GM23338 (cell line): ENCODE data around the gene CACNA1F. TPM values are rescaled to one million over a fixed set of nuclear protein-coding genes. Genes with fewer than 3 reads are reported as not detected.

Experiments used
- ATAC-seq: fragments of 200-7000 bp; cut with Tn5 transposase; 3 replicates; pipeline ENCODE4 v1.9.1; 2020
- DNase-seq: peaks from one replicate; pipeline ENCODE4 v3.0.0-alpha.2; 2015; ENCODE audit warnings: low spot score
- H2AFZ ChIP-seq: fragments of 200-600 bp; sonication (generic); 2 replicates; pipeline ENCODE4 v1.8.0; 2016; ENCODE audit warnings: antibody characterized with exemption, mild to moderate bottlenecking, moderate library complexity
- H3F3A ChIP-seq: fragments of 200-600 bp; sonication (generic); replicated peaks from 2 replicates; pipeline ENCODE4 v1.8.0; 2017; ENCODE audit warnings: antibody characterized with exemption, mixed run types, low read depth
- H3K27ac ChIP-seq: fragments of 200-600 bp; sonication (generic); 2 replicates; pipeline ENCODE4 v1.6.1; 2016; ENCODE audit warnings: low read depth
- H3K27me3 ChIP-seq: fragments of 200-600 bp; sonication (generic); 2 replicates; pipeline ENCODE4 v1.8.0; 2016; ENCODE audit warnings: mild to moderate bottlenecking, mixed run types, moderate library complexity; ENCODE audit not compliant: insufficient read depth
- H3K36me3 ChIP-seq: fragments of 200-600 bp; sonication (generic); 2 replicates; pipeline ENCODE4 v1.8.0; 2016; ENCODE audit warnings: mild to moderate bottlenecking; ENCODE audit not compliant: insufficient read depth
- H3K4me1 ChIP-seq: fragments of 200-600 bp; sonication (generic); 2 replicates; pipeline ENCODE4 v1.8.0; 2016; ENCODE audit warnings: mild to moderate bottlenecking, moderate library complexity; ENCODE audit not compliant: insufficient read depth
- H3K4me2 ChIP-seq: fragments of 200-600 bp; sonication (generic); 2 replicates; pipeline ENCODE4 v1.7.1; 2017; ENCODE audit warnings: mixed run types
- H3K4me3 ChIP-seq: fragments of 200-600 bp; sonication (generic); 2 replicates; pipeline ENCODE4 v1.6.1; 2016; ENCODE audit warnings: mixed run types
- H3K79me2 ChIP-seq: fragments of 200-600 bp; sonication (generic); replicated peaks from 2 replicates; pipeline ENCODE4 v1.8.0; 2017; ENCODE audit warnings: mild to moderate bottlenecking; ENCODE audit not compliant: insufficient read depth
- H3K9me2 ChIP-seq: fragments of 200-600 bp; sonication (generic); 2 replicates; pipeline ENCODE4 v1.8.0; 2017; ENCODE audit not compliant: insufficient read depth
- H4K20me1 ChIP-seq: fragments of 200-600 bp; sonication (generic); replicated peaks from 2 replicates; pipeline ENCODE4 v1.8.0; 2017; ENCODE audit warnings: mild to moderate bottlenecking; ENCODE audit not compliant: insufficient read depth
- H3K27ac Mint-ChIP-seq: 2 replicates; pipeline ENCODE4 v1.8.0; 2020; ENCODE audit warnings: inconsistent platforms, mild to moderate bottlenecking, moderate library complexity, mixed read lengths
- H3K27me3 Mint-ChIP-seq: 3 replicates; pipeline ENCODE4 v1.8.0; 2022; ENCODE audit warnings: low read depth, mild to moderate bottlenecking, moderate library complexity, mixed read lengths, inconsistent platforms; ENCODE audit not compliant: insufficient read depth, poor library complexity
- H3K36me3 Mint-ChIP-seq: 3 replicates; pipeline ENCODE4 v1.8.0; 2021; ENCODE audit warnings: low read depth, mild to moderate bottlenecking, inconsistent platforms, moderate library complexity, mixed read lengths
- H3K4me1 Mint-ChIP-seq: 3 replicates; pipeline ENCODE4 v1.8.0; 2020; ENCODE audit warnings: mild to moderate bottlenecking, inconsistent platforms, mixed read lengths
- H3K4me3 Mint-ChIP-seq: 3 replicates; pipeline ENCODE4 v1.8.0; 2021; ENCODE audit warnings: moderate library complexity, mild to moderate bottlenecking, inconsistent platforms, mixed read lengths
- H3K9me3 Mint-ChIP-seq: 3 replicates; pipeline ENCODE4 v1.8.0; 2020; ENCODE audit warnings: moderate library complexity, mild to moderate bottlenecking, inconsistent platforms, mixed read lengths
- CREB1 ChIP-seq: fragments of 250-450 bp; sonication (Bioruptor Pico); IDR thresholded peaks from 2 replicates; pipeline ENCODE4 v1.5.0; 2020; ENCODE audit warnings: low read depth, mild to moderate bottlenecking, moderate library complexity
- EZH2 ChIP-seq: fragments of 200-600 bp; sonication (generic); IDR thresholded peaks from one replicate; pipeline ENCODE4 v1.8.0; 2017; ENCODE audit warnings: antibody characterized with exemption, mild to moderate bottlenecking, low read depth; ENCODE audit not compliant: unreplicated experiment
- EZH2phosphoT487 ChIP-seq: fragments of 200-600 bp; sonication (generic); IDR thresholded peaks from one replicate; pipeline ENCODE4 v1.8.1; 2018; ENCODE audit warnings: antibody characterized with exemption; ENCODE audit not compliant: unreplicated experiment
- JUNB ChIP-seq: IDR thresholded peaks from one replicate; pipeline ENCODE4 v1.6.1; 2016; ENCODE audit warnings: antibody characterized with exemption; ENCODE audit not compliant: unreplicated experiment
- NANOG ChIP-seq: IDR thresholded peaks from 2 replicates; pipeline ENCODE4 v1.6.1; 2016; ENCODE audit warnings: antibody characterized with exemption, borderline replicate concordance
- POLR2AphosphoS5 ChIP-seq: IDR thresholded peaks from 2 replicates; pipeline ENCODE4 v1.6.1; 2016; ENCODE audit warnings: antibody characterized with exemption, low read depth
- STAT1 ChIP-seq: IDR thresholded peaks from one replicate; pipeline ENCODE4 v1.6.1; 2016; ENCODE audit warnings: antibody characterized with exemption; ENCODE audit not compliant: unreplicated experiment
- ZNF114 ChIP-seq: fragments of 250-450 bp; sonication (Bioruptor Pico); IDR thresholded peaks from 2 replicates; pipeline ENCODE4 v1.5.0; 2020; ENCODE audit warnings: mild to moderate bottlenecking, moderate library complexity
- ZNF331 ChIP-seq: fragments of 250-450 bp; sonication (Bioruptor Pico); IDR thresholded peaks from 2 replicates; pipeline ENCODE4 v1.5.0; 2020; ENCODE audit warnings: low read depth, mild to moderate bottlenecking, moderate library complexity
- polyA plus RNA-seq: library from polyadenylated mRNA; unstranded; fragments of >200 nt; fragmentation: Nextera tagmentation; extraction: Ambion mirVana; gene quantifications from 2 replicates; pipeline ENCODE4 v1.2.1, GENCODE V29; 2016
- total RNA-seq: library from RNA; depleted of rRNA; stranded (reverse); fragments of >200 nt; shearing (Covaris generic); gene quantifications from 2 replicates; pipeline ENCODE4 v1.2.3, GENCODE V29; 2014
- TF ChIP-seq, protein P1 (sequence below): fragments of 250-450 bp; sonication (Bioruptor Pico); IDR thresholded peaks from 2 replicates; pipeline ENCODE4 v1.5.0; 2020; ENCODE audit warnings: mild to moderate bottlenecking, moderate library complexity
- TF ChIP-seq, protein P2 (sequence below), 2 experiments: fragments of 200-600 bp in 1 of 2; sonication (generic) in 1 of 2; conservative IDR thresholded peaks; 2 replicates each; pipeline versions ENCODE4 v1.5.1 to v1.6.1; 2016 to 2017; ENCODE audit warnings: antibody characterized with exemption in 2 of 2, low read depth in 2 of 2, mild to moderate bottlenecking in 2 of 2, moderate library complexity in 1 of 2
- TF ChIP-seq, protein P3 (sequence below): IDR thresholded peaks from 2 replicates; pipeline ENCODE4 v1.6.1; 2016; ENCODE audit warnings: antibody characterized with exemption
- TF ChIP-seq, protein P4 (sequence below): IDR thresholded peaks from one replicate; pipeline ENCODE4 v1.6.1; 2018; ENCODE audit warnings: antibody characterized with exemption; ENCODE audit not compliant: unreplicated experiment

CACNA1F gene
- total and polyA plus RNA-seq, 2 experiments from 2014 or later: 0.44 to 0.90 TPM

DNA sequence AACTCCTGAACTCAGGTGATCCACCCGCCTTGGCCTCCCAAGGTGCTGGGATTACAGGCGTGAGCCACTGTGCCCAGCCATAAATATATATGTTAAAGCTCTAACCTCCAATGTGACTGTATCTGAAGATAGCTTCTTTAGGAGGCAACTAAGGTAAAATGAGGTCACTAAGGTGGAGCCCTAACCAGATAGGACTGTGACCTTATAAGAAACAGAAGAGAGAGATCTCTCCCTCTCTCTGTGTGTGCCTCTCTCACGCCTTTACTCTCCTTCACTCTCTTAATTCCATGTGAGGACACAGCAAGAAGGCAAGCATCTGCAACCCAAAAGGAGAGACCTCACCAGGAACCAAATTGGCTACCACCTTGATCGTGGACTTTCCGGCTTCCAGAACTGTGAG, 71.5 kb downstream of the CACNA1F start:
- no peaks in the 10 kb centered on the region for H3K36me3 Mint-ChIP-seq
- peaks cover 10% of the 10 kb centered on the region for H3K4me1 Mint-ChIP-seq
- TF ChIP-seq NANOG (no peak), STAT1 (no peak), ZNF114 (no peak), EZH2phosphoT487 (no peak), EZH2 (no peak), POLR2AphosphoS5 (no peak), JUNB (no peak), CREB1 (no peak), ZNF331 (CRISPR knock-in tag) (no peak)
- TF ChIP-seq, protein P1, sequence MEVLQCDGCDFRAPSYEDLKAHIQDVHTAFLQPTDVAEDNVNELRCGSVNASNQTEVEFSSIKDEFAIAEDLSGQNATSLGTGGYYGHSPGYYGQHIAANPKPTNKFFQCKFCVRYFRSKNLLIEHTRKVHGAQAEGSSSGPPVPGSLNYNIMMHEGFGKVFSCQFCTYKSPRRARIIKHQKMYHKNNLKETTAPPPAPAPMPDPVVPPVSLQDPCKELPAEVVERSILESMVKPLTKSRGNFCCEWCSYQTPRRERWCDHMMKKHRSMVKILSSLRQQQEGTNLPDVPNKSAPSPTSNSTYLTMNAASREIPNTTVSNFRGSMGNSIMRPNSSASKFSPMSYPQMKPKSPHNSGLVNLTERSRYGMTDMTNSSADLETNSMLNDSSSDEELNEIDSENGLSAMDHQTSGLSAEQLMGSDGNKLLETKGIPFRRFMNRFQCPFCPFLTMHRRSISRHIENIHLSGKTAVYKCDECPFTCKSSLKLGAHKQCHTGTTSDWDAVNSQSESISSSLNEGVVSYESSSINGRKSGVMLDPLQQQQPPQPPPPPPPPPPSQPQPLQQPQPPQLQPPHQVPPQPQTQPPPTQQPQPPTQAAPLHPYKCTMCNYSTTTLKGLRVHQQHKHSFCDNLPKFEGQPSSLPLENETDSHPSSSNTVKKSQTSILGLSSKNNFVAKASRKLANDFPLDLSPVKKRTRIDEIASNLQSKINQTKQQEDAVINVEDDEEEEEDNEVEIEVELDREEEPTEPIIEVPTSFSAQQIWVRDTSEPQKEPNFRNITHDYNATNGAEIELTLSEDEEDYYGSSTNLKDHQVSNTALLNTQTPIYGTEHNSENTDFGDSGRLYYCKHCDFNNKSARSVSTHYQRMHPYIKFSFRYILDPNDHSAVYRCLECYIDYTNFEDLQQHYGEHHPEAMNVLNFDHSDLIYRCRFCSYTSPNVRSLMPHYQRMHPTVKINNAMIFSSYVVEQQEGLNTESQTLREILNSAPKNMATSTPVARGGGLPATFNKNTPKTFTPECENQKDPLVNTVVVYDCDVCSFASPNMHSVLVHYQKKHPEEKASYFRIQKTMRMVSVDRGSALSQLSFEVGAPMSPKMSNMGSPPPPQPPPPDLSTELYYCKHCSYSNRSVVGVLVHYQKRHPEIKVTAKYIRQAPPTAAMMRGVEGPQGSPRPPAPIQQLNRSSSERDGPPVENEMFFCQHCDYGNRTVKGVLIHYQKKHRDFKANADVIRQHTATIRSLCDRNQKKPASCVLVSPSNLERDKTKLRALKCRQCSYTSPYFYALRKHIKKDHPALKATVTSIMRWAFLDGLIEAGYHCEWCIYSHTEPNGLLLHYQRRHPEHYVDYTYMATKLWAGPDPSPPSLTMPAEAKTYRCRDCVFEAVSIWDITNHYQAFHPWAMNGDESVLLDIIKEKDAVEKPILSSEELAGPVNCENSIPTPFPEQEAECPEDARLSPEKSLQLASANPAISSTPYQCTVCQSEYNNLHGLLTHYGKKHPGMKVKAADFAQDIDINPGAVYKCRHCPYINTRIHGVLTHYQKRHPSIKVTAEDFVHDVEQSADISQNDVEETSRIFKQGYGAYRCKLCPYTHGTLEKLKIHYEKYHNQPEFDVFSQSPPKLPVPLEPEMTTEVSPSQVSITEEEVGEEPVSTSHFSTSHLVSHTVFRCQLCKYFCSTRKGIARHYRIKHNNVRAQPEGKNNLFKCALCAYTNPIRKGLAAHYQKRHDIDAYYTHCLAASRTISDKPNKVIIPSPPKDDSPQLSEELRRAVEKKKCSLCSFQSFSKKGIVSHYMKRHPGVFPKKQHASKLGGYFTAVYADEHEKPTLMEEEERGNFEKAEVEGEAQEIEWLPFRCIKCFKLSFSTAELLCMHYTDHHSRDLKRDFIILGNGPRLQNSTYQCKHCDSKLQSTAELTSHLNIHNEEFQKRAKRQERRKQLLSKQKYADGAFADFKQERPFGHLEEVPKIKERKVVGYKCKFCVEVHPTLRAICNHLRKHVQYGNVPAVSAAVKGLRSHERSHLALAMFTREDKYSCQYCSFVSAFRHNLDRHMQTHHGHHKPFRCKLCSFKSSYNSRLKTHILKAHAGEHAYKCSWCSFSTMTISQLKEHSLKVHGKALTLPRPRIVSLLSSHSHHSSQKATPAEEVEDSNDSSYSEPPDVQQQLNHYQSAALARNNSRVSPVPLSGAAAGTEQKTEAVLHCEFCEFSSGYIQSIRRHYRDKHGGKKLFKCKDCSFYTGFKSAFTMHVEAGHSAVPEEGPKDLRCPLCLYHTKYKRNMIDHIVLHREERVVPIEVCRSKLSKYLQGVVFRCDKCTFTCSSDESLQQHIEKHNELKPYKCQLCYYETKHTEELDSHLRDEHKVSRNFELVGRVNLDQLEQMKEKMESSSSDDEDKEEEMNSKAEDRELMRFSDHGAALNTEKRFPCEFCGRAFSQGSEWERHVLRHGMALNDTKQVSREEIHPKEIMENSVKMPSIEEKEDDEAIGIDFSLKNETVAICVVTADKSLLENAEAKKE (CRISPR knock-in tag): no peak
- TF ChIP-seq, protein P2, sequence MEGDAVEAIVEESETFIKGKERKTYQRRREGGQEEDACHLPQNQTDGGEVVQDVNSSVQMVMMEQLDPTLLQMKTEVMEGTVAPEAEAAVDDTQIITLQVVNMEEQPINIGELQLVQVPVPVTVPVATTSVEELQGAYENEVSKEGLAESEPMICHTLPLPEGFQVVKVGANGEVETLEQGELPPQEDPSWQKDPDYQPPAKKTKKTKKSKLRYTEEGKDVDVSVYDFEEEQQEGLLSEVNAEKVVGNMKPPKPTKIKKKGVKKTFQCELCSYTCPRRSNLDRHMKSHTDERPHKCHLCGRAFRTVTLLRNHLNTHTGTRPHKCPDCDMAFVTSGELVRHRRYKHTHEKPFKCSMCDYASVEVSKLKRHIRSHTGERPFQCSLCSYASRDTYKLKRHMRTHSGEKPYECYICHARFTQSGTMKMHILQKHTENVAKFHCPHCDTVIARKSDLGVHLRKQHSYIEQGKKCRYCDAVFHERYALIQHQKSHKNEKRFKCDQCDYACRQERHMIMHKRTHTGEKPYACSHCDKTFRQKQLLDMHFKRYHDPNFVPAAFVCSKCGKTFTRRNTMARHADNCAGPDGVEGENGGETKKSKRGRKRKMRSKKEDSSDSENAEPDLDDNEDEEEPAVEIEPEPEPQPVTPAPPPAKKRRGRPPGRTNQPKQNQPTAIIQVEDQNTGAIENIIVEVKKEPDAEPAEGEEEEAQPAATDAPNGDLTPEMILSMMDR (conservative IDR thresholded peaks at IDR 0.05; ENCODE audit: low read depth in 2 of 2): no peak
- TF ChIP-seq, protein P3, sequence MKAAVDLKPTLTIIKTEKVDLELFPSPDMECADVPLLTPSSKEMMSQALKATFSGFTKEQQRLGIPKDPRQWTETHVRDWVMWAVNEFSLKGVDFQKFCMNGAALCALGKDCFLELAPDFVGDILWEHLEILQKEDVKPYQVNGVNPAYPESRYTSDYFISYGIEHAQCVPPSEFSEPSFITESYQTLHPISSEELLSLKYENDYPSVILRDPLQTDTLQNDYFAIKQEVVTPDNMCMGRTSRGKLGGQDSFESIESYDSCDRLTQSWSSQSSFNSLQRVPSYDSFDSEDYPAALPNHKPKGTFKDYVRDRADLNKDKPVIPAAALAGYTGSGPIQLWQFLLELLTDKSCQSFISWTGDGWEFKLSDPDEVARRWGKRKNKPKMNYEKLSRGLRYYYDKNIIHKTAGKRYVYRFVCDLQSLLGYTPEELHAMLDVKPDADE: no peak
- TF ChIP-seq, protein P4, sequence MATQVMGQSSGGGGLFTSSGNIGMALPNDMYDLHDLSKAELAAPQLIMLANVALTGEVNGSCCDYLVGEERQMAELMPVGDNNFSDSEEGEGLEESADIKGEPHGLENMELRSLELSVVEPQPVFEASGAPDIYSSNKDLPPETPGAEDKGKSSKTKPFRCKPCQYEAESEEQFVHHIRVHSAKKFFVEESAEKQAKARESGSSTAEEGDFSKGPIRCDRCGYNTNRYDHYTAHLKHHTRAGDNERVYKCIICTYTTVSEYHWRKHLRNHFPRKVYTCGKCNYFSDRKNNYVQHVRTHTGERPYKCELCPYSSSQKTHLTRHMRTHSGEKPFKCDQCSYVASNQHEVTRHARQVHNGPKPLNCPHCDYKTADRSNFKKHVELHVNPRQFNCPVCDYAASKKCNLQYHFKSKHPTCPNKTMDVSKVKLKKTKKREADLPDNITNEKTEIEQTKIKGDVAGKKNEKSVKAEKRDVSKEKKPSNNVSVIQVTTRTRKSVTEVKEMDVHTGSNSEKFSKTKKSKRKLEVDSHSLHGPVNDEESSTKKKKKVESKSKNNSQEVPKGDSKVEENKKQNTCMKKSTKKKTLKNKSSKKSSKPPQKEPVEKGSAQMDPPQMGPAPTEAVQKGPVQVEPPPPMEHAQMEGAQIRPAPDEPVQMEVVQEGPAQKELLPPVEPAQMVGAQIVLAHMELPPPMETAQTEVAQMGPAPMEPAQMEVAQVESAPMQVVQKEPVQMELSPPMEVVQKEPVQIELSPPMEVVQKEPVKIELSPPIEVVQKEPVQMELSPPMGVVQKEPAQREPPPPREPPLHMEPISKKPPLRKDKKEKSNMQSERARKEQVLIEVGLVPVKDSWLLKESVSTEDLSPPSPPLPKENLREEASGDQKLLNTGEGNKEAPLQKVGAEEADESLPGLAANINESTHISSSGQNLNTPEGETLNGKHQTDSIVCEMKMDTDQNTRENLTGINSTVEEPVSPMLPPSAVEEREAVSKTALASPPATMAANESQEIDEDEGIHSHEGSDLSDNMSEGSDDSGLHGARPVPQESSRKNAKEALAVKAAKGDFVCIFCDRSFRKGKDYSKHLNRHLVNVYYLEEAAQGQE: no peak
- H2AFZ ChIP-seq: no peak overlapping the region
- no peak overlapping the region for H3K4me2 ChIP-seq
- no peaks in the 10 kb centered on the region for H4K20me1 ChIP-seq
- ATAC-seq: no peak
- H3K27ac ChIP-seq: no peak overlapping the region
- no peak for DNase-seq
- no peaks in the 10 kb centered on the region; the same call in 1 of the 2 replicates for H3K4me1 ChIP-seq
- no peaks in the 10 kb centered on the region for H3K36me3 ChIP-seq
- H3K4me3 Mint-ChIP-seq: no peak overlapping the region
- H3K27ac Mint-ChIP-seq: no peak overlapping the region
- no peaks in the 10 kb centered on the region for H3K79me2 ChIP-seq
- H3F3A ChIP-seq: no peaks in the 10 kb centered on the region
- H3K9me3 Mint-ChIP-seq: no peaks in the 10 kb centered on the region; the same call in 2 of the 3 replicates
- H3K4me3 ChIP-seq: no peak overlapping the region
- no peaks in the 10 kb centered on the region for H3K9me2 ChIP-seq
- peaks cover 26% of the 10 kb centered on the region for H3K27me3 Mint-ChIP-seq
- H3K27me3 ChIP-seq: peaks cover 62% of the 10 kb centered on the region
